Upper lobe of left lung (tissue), 6 donors: Measurements from ENCODE around the gene CCL11. TPM values are rescaled to one million over a fixed set of nuclear protein-coding genes. Genes with fewer than 3 reads are reported as not detected.

Experiments
- ATAC-seq, 2 donors: fragments of 200-7000 bp; cut with Tn5 transposase; one replicate each; pipeline ENCODE4 v1.9.1; 2022; ENCODE audit warnings: mild to moderate bottlenecking in 2 of 2, moderate library complexity in 2 of 2; ENCODE audit not compliant: low FRiP score in 2 of 2
- DNase-seq, 2 donors: peaks; one replicate each; pipeline ENCODE4 v3.0.0-alpha.2; 2019 to 2020
- H3K27ac ChIP-seq, 4 donors: fragments of 200-600 bp; sonication (generic); one replicate each; pipeline ENCODE4 v1.5.1; 2016 to 2019
- H3K27me3 ChIP-seq, 4 donors: fragments of 200-600 bp; sonication (generic); one replicate each; pipeline ENCODE4 v1.5.1; 2017 to 2019
- H3K36me3 ChIP-seq, 4 donors: fragments of 200-600 bp; sonication (generic); one replicate each; pipeline ENCODE4 v1.5.1; 2016 to 2019
- H3K4me1 ChIP-seq, 4 donors: fragments of 200-600 bp; sonication (generic); one replicate each; pipeline ENCODE4 v1.5.1; 2018 to 2019
- H3K4me3 ChIP-seq, 4 donors: fragments of 200-600 bp; sonication (generic); one replicate each; pipeline ENCODE4 v1.5.1; 2017 to 2019; ENCODE audit warnings: mild to moderate bottlenecking in 2 of 4, moderate library complexity in 1 of 4
- H3K9me3 ChIP-seq, 4 donors: fragments of 200-600 bp; sonication (generic); one replicate each; pipeline ENCODE4 v1.5.1; 2018 to 2019
- CTCF ChIP-seq, 6 experiments: fragments of 450-650 bp in 4 of 6; fragments of 200-600 bp in 2 of 6; sonication (generic) in 2 of 6; IDR thresholded peaks; one replicate each; pipeline ENCODE4 v1.5.1; 2016 to 2019; ENCODE audit warnings: antibody characterized with exemption in 6 of 6
- EP300 ChIP-seq, 4 donors: sonication (generic); formaldehyde crosslinking; IDR thresholded peaks; one replicate each; pipeline ENCODE4 v1.5.1; 2017; ENCODE audit warnings: antibody characterized with exemption in 4 of 4, control low read depth in 2 of 4
- POLR2A ChIP-seq, 4 donors: fragments of 450-650 bp; IDR thresholded peaks; one replicate each; pipeline ENCODE4 v1.5.1; 2016 to 2017; ENCODE audit warnings: antibody characterized with exemption in 4 of 4, mild to moderate bottlenecking in 2 of 4
- POLR2AphosphoS5 ChIP-seq, 2 donors: sonication (generic); formaldehyde crosslinking; IDR thresholded peaks; one replicate each; pipeline ENCODE4 v1.5.1; 2017; ENCODE audit warnings: antibody characterized with exemption in 2 of 2
- WGBS, 2 donors: methylation state at CpG; one replicate each; pipeline ENCODE4 v1.1.5; 2017 to 2018; 5-methylcytosine and 5-hydroxymethylcytosine counted together
- total RNA-seq, 6 donors: library from RNA; depleted of rRNA in 4 of 6; stranded (reverse); fragments of >200 nt in 4 of 6; gene quantifications; one replicate each; pipeline versions ENCODE4 v1.1.0 to v1.2.1, GENCODE V29; 2016 to 2021
- donor health status: DM: no; HTN: no; CAD: no; lungs with moderate emphysema.
- donor health status: DM: no; HTN: yes; CAD: no; lungs with severe emphysema.

CCL11 gene
- total RNA-seq, 6 donors from 2014 or later: 1.2 TPM; not detected in 5

GRCh38 chr17:34337701-34338100, 52.2 kb downstream of the CCL11 start:
- no peak overlapping the region for H3K4me3 ChIP-seq
- no peak for ATAC-seq
- H3K27ac ChIP-seq: no peak overlapping the region
- no peaks in the 10 kb centered on the region for H3K9me3 ChIP-seq
- H3K36me3 ChIP-seq: no peaks in the 10 kb centered on the region
- no peaks in the 10 kb centered on the region for H3K27me3 ChIP-seq
- TF ChIP-seq POLR2A (IDR thresholded peaks at IDR 0.05): no peak
- no peak for TF ChIP-seq EP300 (IDR thresholded peaks at IDR 0.05)
- no peak for TF ChIP-seq CTCF (IDR thresholded peaks at IDR 0.05)
- no peak for TF ChIP-seq POLR2AphosphoS5 (IDR thresholded peaks at IDR 0.05)
- WGBS, 2 donors: 77 to 79% methylated on average over 1 of the region's 1 CpG
- DNase-seq: no peak
- no peaks in the 10 kb centered on the region for H3K4me1 ChIP-seq

Other genes with a start within 250 kb of the CCL11 start
- gene CCL2, start 30.5 kb upstream of the CCL11 start, total RNA-seq: 10 to 100 TPM; 11.5 to 100.0 (median 15.6) TPM
- under 1 TPM in 1 of 6 donors, not detected in 5; 0.34 TPM for gene CCL7, start 15.5 kb upstream of the CCL11 start, total RNA-seq
- gene CCL8, start 33.7 kb downstream of the CCL11 start, total RNA-seq: 1 to 10 TPM in 2 of 6 donors, under 1 TPM in 1, not detected in 3; 0.29 to 3.2 (median 1.4) TPM
- gene CCL13, start 70.7 kb downstream of the CCL11 start, total RNA-seq: 10 to 100 TPM in 1 of 6 donors, 1 to 10 TPM in 2, under 1 TPM in 2, not detected in 1; 0.76 to 16.7 (median 1.9) TPM
- not detected for gene CCL1, start 77.5 kb downstream of the CCL11 start, total RNA-seq